ENCODE measurements around the gene THOP1.

THOP1 gene

GRCh38 chr19:2848616-2849015 is 63.3 kb downstream of the THOP1 start:
- no peaks in the 10 kb centered on the region for H3K27me3 ChIP-seq (ENCODE audit: insufficient read depth, poor library complexity, severe bottlenecking)
- no peak overlapping the region for H3K4me3 ChIP-seq (replicated peaks; ENCODE audit: insufficient read depth, low read length)
- no peak for TF ChIP-seq REST (IDR thresholded peaks at IDR 0.05; ENCODE audit: insufficient replicate concordance, low read depth)
- no peak for TF ChIP-seq POLR2AphosphoS5 (IDR thresholded peaks at IDR 0.05; ENCODE audit: low read depth)
- TF ChIP-seq SPI1 (IDR thresholded peaks at IDR 0.05; ENCODE audit: borderline replicate concordance, low read depth): no peak
- no peak for TF ChIP-seq GABPA (IDR thresholded peaks at IDR 0.05; ENCODE audit: low read depth)
- no peak for TF ChIP-seq CTCF (IDR thresholded peaks at IDR 0.05; ENCODE audit: insufficient read depth, low read length)
- no peak for DNase-seq (ENCODE audit: low read depth in 1 of 2, low spot score in 1 of 2)
- no peak overlapping the region for H3K27ac ChIP-seq (replicated peaks)

GRCh38 chr19:2850256-2850925 is 65.1 kb downstream of the THOP1 start:
- TF ChIP-seq REST (IDR thresholded peaks at IDR 0.05; ENCODE audit: insufficient replicate concordance, low read depth) (no peak), POLR2AphosphoS5 (IDR thresholded peaks at IDR 0.05; ENCODE audit: low read depth) (no peak), CTCF (IDR thresholded peaks at IDR 0.05; ENCODE audit: insufficient read depth, low read length) (no peak), GABPA (IDR thresholded peaks at IDR 0.05; ENCODE audit: low read depth) (no peak), SPI1 (IDR thresholded peaks at IDR 0.05; ENCODE audit: borderline replicate concordance, low read depth) (no peak)
- no peak overlapping the region for H3K4me3 ChIP-seq (replicated peaks; ENCODE audit: insufficient read depth, low read length)
- no peaks in the 10 kb centered on the region for H3K27me3 ChIP-seq (ENCODE audit: insufficient read depth, poor library complexity, severe bottlenecking)
- DNase-seq (ENCODE audit: low read depth in 1 of 2, low spot score in 1 of 2): no peak
- no peak overlapping the region for H3K27ac ChIP-seq (replicated peaks)

- no peak for DNase-seq (ENCODE audit: low read depth in 1 of 2, low spot score in 1 of 2)
- Histone ChIP-seq H3K27me3 (ENCODE audit: insufficient read depth, poor library complexity, severe bottlenecking) (no peaks in the 10 kb centered on the region), H3K27ac (replicated peaks) (no peak overlapping the region), H3K4me3 (replicated peaks; ENCODE audit: insufficient read depth, low read length) (no peak overlapping the region)
- TF ChIP-seq CTCF (IDR thresholded peaks at IDR 0.05; ENCODE audit: insufficient read depth, low read length) (no peak), SPI1 (IDR thresholded peaks at IDR 0.05; ENCODE audit: borderline replicate concordance, low read depth) (no peak), GABPA (IDR thresholded peaks at IDR 0.05; ENCODE audit: low read depth) (no peak), POLR2AphosphoS5 (IDR thresholded peaks at IDR 0.05; ENCODE audit: low read depth) (no peak), REST (IDR thresholded peaks at IDR 0.05; ENCODE audit: insufficient replicate concordance, low read depth) (no peak)
Observed at GRCh38 chr19:2852598-2852997, 67.3 kb downstream of the THOP1 start.

Data from HL-60 (cell line).